IMR-90 (cell line): ENCODE results near the gene SDHB. TPM values are rescaled to one million over a fixed set of nuclear protein-coding genes. Genes with fewer than 3 reads are reported as not detected.

Source experiments
- ATAC-seq: fragments of 200-7000 bp; cut with Tn5 transposase; 2 replicates; pipeline ENCODE4 v1.9.1; 2020; ENCODE audit warnings: low read depth, mild to moderate bottlenecking, moderate library complexity
- BruUV-seq: library from RNA; stranded (reverse); fragments of 400-500 nt; replicated peaks from 2 replicates; lab custom pipeline; 2021; lab: Mats Ljungman, UMichigan
- CTCF ChIA-PET: fragments of 300-600 bp; formaldehyde crosslinking; extraction: SDS; loops from one replicate; lab custom pipeline; 2021; ENCODE audit warnings: antibody characterized with exemption; lab: Yijun Ruan, JAX
- POLR2A ChIA-PET: fragments of 300-600 bp; sonication (Branson Sonifier 250); formaldehyde crosslinking; loops from one replicate; lab custom pipeline; 2022; ENCODE audit warnings: antibody characterized with exemption; ENCODE audit not compliant: unreplicated experiment; lab: Charles Lee
- DNase-seq: peaks from one replicate; pipeline ENCODE4 v3.0.0; 2013
- H2AFZ ChIP-seq: replicated peaks from 2 replicates; pipeline ENCODE3; 2013; ENCODE audit warnings: low read length, mild to moderate bottlenecking; ENCODE audit not compliant: poor library complexity
- H2AK5ac ChIP-seq: 2 replicates; pipeline ENCODE4 v1.6.1; 2013; ENCODE audit warnings: low read depth, low read length, inconsistent platforms
- H2AK9ac ChIP-seq: replicated peaks from 2 replicates; pipeline ENCODE3; 2013; ENCODE audit warnings: mild to moderate bottlenecking, low read depth, low read length, moderate library complexity; ENCODE audit not compliant: poor library complexity
- H2BK120ac ChIP-seq: 2 replicates; pipeline ENCODE4 v1.6.1; 2013; ENCODE audit warnings: low read depth, low read length, inconsistent platforms
- H2BK15ac ChIP-seq: 3 replicates; pipeline ENCODE4 v1.6.1; 2013; ENCODE audit warnings: low read depth, low read length, inconsistent platforms
- H2BK20ac ChIP-seq: 2 replicates; pipeline ENCODE4 v1.6.1; 2013; ENCODE audit warnings: low read depth, mild to moderate bottlenecking, inconsistent platforms, low read length, moderate library complexity
- H2BK5ac ChIP-seq: 2 replicates; pipeline ENCODE4 v1.6.1; 2013; ENCODE audit warnings: mild to moderate bottlenecking, low read depth, low read length, inconsistent platforms; ENCODE audit not compliant: poor library complexity, severe bottlenecking
- H3K14ac ChIP-seq: replicated peaks from 2 replicates; pipeline ENCODE4 v1.6.1; 2013; ENCODE audit warnings: low read depth, low read length, inconsistent platforms
- H3K18ac ChIP-seq: 2 replicates; pipeline ENCODE4 v1.6.1; 2013; ENCODE audit warnings: low read depth, low read length, control low read depth
- H3K23ac ChIP-seq: 2 replicates; pipeline ENCODE4 v1.6.1; 2013; ENCODE audit warnings: low read depth, low read length, inconsistent platforms
- H3K27ac ChIP-seq: 2 replicates; pipeline ENCODE4 v1.5.1; 2013; ENCODE audit warnings: mild to moderate bottlenecking, control low read depth, low read length; ENCODE audit not compliant: insufficient read depth
- H3K27me3 ChIP-seq: 2 replicates; pipeline ENCODE4 v1.6.1; 2013; ENCODE audit warnings: low read length; ENCODE audit not compliant: control insufficient read depth, insufficient read depth
- H3K36me3 ChIP-seq: 2 replicates; pipeline ENCODE4 v1.6.1; 2013; ENCODE audit warnings: low read length, mixed read lengths; ENCODE audit not compliant: control insufficient read depth, insufficient read depth
- H3K4ac ChIP-seq: 2 replicates; pipeline ENCODE4 v1.6.1; 2013; ENCODE audit warnings: low read depth, low read length, inconsistent platforms
- H3K4me1 ChIP-seq: 2 replicates; pipeline ENCODE4 v1.6.1; 2013; ENCODE audit warnings: low read length, mixed read lengths; ENCODE audit not compliant: control insufficient read depth, insufficient read depth
- H3K4me2 ChIP-seq: 2 replicates; pipeline ENCODE4 v1.6.1; 2013; ENCODE audit warnings: low read depth, mild to moderate bottlenecking, control low read depth, low read length, moderate library complexity
- H3K4me3 ChIP-seq: 2 replicates; pipeline ENCODE4 v1.5.1; 2013; ENCODE audit warnings: low read depth, mild to moderate bottlenecking, control low read depth, low read length, moderate library complexity; ENCODE audit not compliant: insufficient read depth
- H3K56ac ChIP-seq: 2 replicates; pipeline ENCODE4 v1.6.1; 2013; ENCODE audit warnings: low read length, inconsistent platforms; ENCODE audit not compliant: insufficient read depth; ENCODE audit errors: extremely low read depth
- H3K79me1 ChIP-seq, 2 experiments: 2 replicates each; pipeline ENCODE4 v1.6.1; 2013; ENCODE audit warnings: low read length in 2 of 2, inconsistent platforms in 1 of 2, low read depth in 1 of 2
- H3K9ac ChIP-seq: 2 replicates; pipeline ENCODE4 v1.6.1; 2013; ENCODE audit warnings: low read depth, low read length, control low read depth
- H3K9me1 ChIP-seq: 2 replicates; pipeline ENCODE4 v1.6.1; 2013; ENCODE audit warnings: low read length, inconsistent platforms; ENCODE audit not compliant: insufficient read depth
- H3K9me3 ChIP-seq: 2 replicates; pipeline ENCODE4 v1.6.1; 2013; ENCODE audit warnings: low read length; ENCODE audit not compliant: control insufficient read depth, insufficient read depth
- H4K20me1 ChIP-seq: 2 replicates; pipeline ENCODE4 v1.6.1; 2013; ENCODE audit warnings: low read length, inconsistent platforms; ENCODE audit not compliant: insufficient read depth
- H4K5ac ChIP-seq: 2 replicates; pipeline ENCODE4 v1.6.1; 2013; ENCODE audit warnings: mild to moderate bottlenecking, low read depth, low read length, control low read depth
- H4K8ac ChIP-seq, 2 experiments: 2 replicates each; pipeline ENCODE4 v1.6.1; 2013; ENCODE audit warnings: low read depth in 2 of 2, low read length in 2 of 2, control low read depth in 1 of 2, inconsistent platforms in 1 of 2
- H4K91ac ChIP-seq: 2 replicates; pipeline ENCODE4 v1.6.1; 2013; ENCODE audit warnings: low read depth, low read length, inconsistent platforms; ENCODE audit not compliant: insufficient read depth
- BHLHE40 ChIP-seq: fragments of 150-350 bp; IDR thresholded peaks from 2 replicates; pipeline ENCODE4 v1.6.1; 2016; ENCODE audit warnings: mild to moderate bottlenecking, low read depth, low read length
- CEBPB ChIP-seq: IDR thresholded peaks from 2 replicates; pipeline ENCODE4 v1.6.1; 2012; ENCODE audit warnings: low read depth, low read length, improper control_type of control experiment
- CHD1 ChIP-seq: IDR thresholded peaks from 2 replicates; pipeline ENCODE4 v1.6.1; 2012; ENCODE audit warnings: low read depth, low read length, improper control_type of control experiment
- FOS ChIP-seq: fragments of 150-350 bp; IDR thresholded peaks from 2 replicates; pipeline ENCODE4 v1.6.1; 2016; ENCODE audit warnings: low read depth, low read length
- MAFK ChIP-seq: IDR thresholded peaks from 2 replicates; pipeline ENCODE4 v1.6.1; 2012; ENCODE audit warnings: low read depth, low read length, improper control_type of control experiment
- NFE2L2 ChIP-seq: fragments of 150-350 bp; IDR thresholded peaks from 2 replicates; pipeline ENCODE4 v1.6.1; 2016; ENCODE audit warnings: low read depth, mild to moderate bottlenecking, low read length
- POLR2A ChIP-seq: IDR thresholded peaks from 2 replicates; pipeline ENCODE4 v1.6.1; 2012; ENCODE audit warnings: mild to moderate bottlenecking, low read depth, low read length
- RAD21 ChIP-seq: IDR thresholded peaks from 2 replicates; pipeline ENCODE4 v1.6.1; 2012; ENCODE audit warnings: low read length, improper control_type of control experiment
- RCOR1 ChIP-seq: IDR thresholded peaks from 2 replicates; pipeline ENCODE4 v1.6.1; 2012; ENCODE audit warnings: mild to moderate bottlenecking, low read length, improper control_type of control experiment; ENCODE audit not compliant: insufficient replicate concordance
- RFX5 ChIP-seq: IDR thresholded peaks from 2 replicates; pipeline ENCODE4 v1.8.0; 2012; ENCODE audit warnings: low read depth, mild to moderate bottlenecking, low read length, moderate library complexity
- USF2 ChIP-seq: fragments of 150-350 bp; IDR thresholded peaks from 2 replicates; pipeline ENCODE4 v1.6.1; 2017; ENCODE audit warnings: mild to moderate bottlenecking, antibody characterized with exemption, low read length, low read depth
- WGBS, 2 experiments: methylation state at CpG; one replicate each; pipeline versions ENCODE4 v1.1.5 to v1.1.7; 2013; ENCODE audit warnings: missing lambda C conversion rate in 2 of 2; ENCODE audit not compliant: insufficient read length in 1 of 2; ENCODE audit errors: extremely low coverage in 2 of 2; 5-methylcytosine and 5-hydroxymethylcytosine counted together
- dilution Hi-C: fragments of 300-500 bp; cut with HindIII; formaldehyde crosslinking; loops from one replicate; pipeline ENCODE4 v1.14.3; 2018; ENCODE audit warnings: low sequenced_read_pairs; ENCODE audit not compliant: unreplicated experiment
- in situ Hi-C: fragments of 300-500 bp; cut with MboI; formaldehyde crosslinking; loops from 3 replicates; pipeline ENCODE4 v1.14.3; 2019; ENCODE audit warnings: low sequenced_read_pairs, inconsistent platforms, mixed read lengths
- intact Hi-C: fragments of 100-400 bp; cut with micrococcal nuclease; formaldehyde crosslinking; loops from 2 replicates; pipeline ENCODE4 v1.10.0; 2022
- polyA plus RNA-seq, 3 experiments: library from polyadenylated mRNA; depleted of rRNA; stranded (reverse); fragments of >200 nt; gene quantifications; 2 replicates each; pipeline ENCODE4 v1.2.3, GENCODE V29; 2012; ENCODE audit warnings: low replicate concordance in 1 of 3
- total RNA-seq: library from RNA; depleted of rRNA; stranded (reverse); fragments of >200 nt; gene quantifications from 2 replicates; pipeline ENCODE4 v1.2.3, GENCODE V29; 2012
- TF ChIP-seq, protein P1 (sequence below): fragments of 150-350 bp; IDR thresholded peaks from 2 replicates; pipeline ENCODE4 v1.6.1; 2016; ENCODE audit warnings: low read depth, mild to moderate bottlenecking, low read length, moderate library complexity, borderline replicate concordance

The SDHB gene
- total and polyA plus RNA-seq, 2 of the 4 experiments (the other 2 are of a cell fraction) = 122 to 206 TPM

- no peaks in the 10 kb centered on the region for H4K20me1 ChIP-seq
- dilution Hi-C loops = no loop called here
- no peak overlapping the region for H2AK9ac ChIP-seq
- no peak overlapping the region for H2BK5ac ChIP-seq
- TF ChIP-seq MAFK = no peak
- no peak for TF ChIP-seq CHD1
- no peak for TF ChIP-seq RCOR1
- no peak for TF ChIP-seq BHLHE40
- no peak for TF ChIP-seq NFE2L2
- no peak for TF ChIP-seq CEBPB
- no peak for TF ChIP-seq RAD21
- TF ChIP-seq RFX5 = no peak
- TF ChIP-seq POLR2A = no peak
- TF ChIP-seq, protein P1, sequence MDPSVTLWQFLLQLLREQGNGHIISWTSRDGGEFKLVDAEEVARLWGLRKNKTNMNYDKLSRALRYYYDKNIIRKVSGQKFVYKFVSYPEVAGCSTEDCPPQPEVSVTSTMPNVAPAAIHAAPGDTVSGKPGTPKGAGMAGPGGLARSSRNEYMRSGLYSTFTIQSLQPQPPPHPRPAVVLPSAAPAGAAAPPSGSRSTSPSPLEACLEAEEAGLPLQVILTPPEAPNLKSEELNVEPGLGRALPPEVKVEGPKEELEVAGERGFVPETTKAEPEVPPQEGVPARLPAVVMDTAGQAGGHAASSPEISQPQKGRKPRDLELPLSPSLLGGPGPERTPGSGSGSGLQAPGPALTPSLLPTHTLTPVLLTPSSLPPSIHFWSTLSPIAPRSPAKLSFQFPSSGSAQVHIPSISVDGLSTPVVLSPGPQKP = no peak
- TF ChIP-seq USF2 = no peak
- TF ChIP-seq FOS = no peak
- no peak overlapping the region for H4K91ac ChIP-seq
- H3K4me3 ChIP-seq = no peak overlapping the region
- H3K4ac ChIP-seq = no peak overlapping the region
- no peak overlapping the region for H3K4me2 ChIP-seq
- no peak overlapping the region for H3K9ac ChIP-seq
- no TSS peak for BruUV-seq
- no peak overlapping the region for H2AFZ ChIP-seq
- DNase-seq (no peak), ATAC-seq (no peak)
- no peak overlapping the region for H2AK5ac ChIP-seq
- peaks cover 54% of the 10 kb centered on the region for H3K36me3 ChIP-seq
- no peak overlapping the region for H4K8ac ChIP-seq
- no peak overlapping the region for H3K18ac ChIP-seq
- H3K9me3 ChIP-seq = no peaks in the 10 kb centered on the region
- POLR2A ChIA-PET = no interaction called here
- H3K27me3 ChIP-seq = no peaks in the 10 kb centered on the region
- H2BK20ac ChIP-seq = no peak overlapping the region
- H3K14ac ChIP-seq = no peak overlapping the region
- peaks cover 3 to 10% of the 10 kb centered on the region in 2 experiments; a peak in 3 of 4 replicates for H3K79me1 ChIP-seq
- CTCF ChIA-PET = no interaction called here
- H3K56ac ChIP-seq = no peak overlapping the region
- H3K27ac ChIP-seq = no peak overlapping the region
- in situ Hi-C loops = loop anchor here (25.0 kb wide), 1 partner anchor 416 kb away; the partner anchor contains the start of gene NBPF1
- no CpG with 5 or more reads among the region's 2 CpGs for WGBS, 2 experiments
- no peak overlapping the region for H4K5ac ChIP-seq
- H3K9me1 ChIP-seq = no peaks in the 10 kb centered on the region
- no peak overlapping the region for H2BK120ac ChIP-seq
- intact Hi-C loops = no loop called here
- H3K4me1 ChIP-seq = no peaks in the 10 kb centered on the region
- no peak overlapping the region for H2BK15ac ChIP-seq
- H3K23ac ChIP-seq = no peak overlapping the region
Measured at GRCh38 chr1:17027900-17028299, 25.9 kb downstream of the SDHB start.
